NOMO-1 (cell line): ENCODE data around the gene PPP1R14B.

Source experiments
- DNase-seq, 2 experiments: peaks; one replicate each; lab custom pipeline; 2025; ENCODE audit not compliant: unreplicated experiment in 2 of 2; lab: John Stamatoyannopoulos, UW

The PPP1R14B gene

GRCh38 chr11:64218628-64219353 lies 28.0 kb downstream of the PPP1R14B start:
- no peak for DNase-seq

DNA sequence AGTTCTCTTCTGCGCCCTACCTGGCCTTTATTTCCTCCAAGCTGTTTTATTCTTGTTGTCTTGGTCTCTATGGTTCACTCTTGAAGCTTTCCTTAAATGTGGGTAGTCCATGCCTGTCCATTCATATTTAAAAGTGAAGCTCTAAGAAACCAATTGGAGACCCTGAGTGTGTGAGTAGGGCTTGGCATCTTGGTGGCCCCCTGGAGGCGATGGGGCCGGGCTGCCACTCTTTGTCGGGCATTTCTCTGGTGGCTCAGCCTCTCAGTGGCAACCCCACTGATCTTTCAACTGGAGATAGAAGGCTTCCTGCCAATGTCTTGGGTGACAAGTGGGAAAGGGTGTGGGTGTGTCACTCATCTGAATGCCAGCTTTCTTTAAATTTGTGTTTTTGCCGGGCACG lies 29.9 kb downstream of the PPP1R14B start:
- no peak for DNase-seq

- no peak for DNase-seq
Observed at GRCh38 chr11:64211181-64211872, 35.4 kb downstream of the PPP1R14B start.

- no peak for DNase-seq
Observed at GRCh38 chr11:64210301-64211020, 36.3 kb downstream of the PPP1R14B start.

DNA sequence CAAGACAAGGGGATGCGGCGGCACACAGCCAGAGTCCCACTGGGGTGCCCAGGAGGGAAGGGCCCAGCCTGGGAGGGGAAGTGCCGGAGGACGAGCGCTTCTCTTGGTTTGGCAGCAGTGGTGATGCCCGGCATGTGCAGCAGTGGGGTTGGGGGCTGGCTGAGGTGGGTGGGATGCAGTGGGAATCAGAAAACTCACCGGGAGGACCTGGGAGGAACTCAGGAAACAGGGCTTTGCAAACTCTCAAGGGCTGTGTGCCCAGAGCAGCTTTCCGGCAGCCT lies 37.2 kb downstream of the PPP1R14B start:
- DNase-seq, result no peak

GRCh38 chr11:64208796-64209562 lies 37.8 kb downstream of the PPP1R14B start:
- DNase-seq, result no peak

DNA sequence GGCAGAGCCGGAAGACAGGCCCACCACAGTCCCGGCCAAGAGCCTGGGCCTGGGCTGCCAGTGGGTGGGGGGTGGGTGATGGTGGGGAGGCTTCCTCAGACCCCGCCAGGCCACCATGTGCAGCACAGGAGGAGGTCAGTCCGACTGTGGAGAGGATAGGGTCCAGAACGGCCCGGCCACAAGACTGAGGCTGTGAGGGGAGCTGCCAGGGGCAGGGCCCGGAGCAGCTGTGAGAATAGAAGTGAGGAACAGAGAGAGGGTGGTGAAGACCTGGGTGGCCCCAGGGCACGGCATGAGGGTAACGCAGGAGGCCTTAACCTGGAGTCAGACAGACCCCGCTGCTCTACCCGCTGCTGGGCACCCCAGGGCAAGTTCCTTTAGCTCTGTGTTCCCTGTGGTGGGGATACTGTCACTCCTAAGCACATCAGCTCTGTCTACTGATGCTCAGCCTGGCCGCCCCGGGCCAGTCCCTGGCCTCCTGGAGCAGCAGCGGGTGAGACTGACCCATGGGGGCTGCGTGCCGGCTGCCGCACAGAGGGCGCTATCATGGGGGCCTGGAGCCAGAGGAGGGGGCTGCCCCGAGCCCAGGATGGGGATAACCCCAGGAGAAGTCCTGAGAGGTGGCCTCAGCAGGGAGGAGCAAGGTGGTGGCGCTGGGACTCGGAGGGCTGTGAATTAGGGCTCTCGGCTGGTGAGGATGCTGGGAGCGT lies 38.5 kb downstream of the PPP1R14B start:
- no peak for DNase-seq

DNA sequence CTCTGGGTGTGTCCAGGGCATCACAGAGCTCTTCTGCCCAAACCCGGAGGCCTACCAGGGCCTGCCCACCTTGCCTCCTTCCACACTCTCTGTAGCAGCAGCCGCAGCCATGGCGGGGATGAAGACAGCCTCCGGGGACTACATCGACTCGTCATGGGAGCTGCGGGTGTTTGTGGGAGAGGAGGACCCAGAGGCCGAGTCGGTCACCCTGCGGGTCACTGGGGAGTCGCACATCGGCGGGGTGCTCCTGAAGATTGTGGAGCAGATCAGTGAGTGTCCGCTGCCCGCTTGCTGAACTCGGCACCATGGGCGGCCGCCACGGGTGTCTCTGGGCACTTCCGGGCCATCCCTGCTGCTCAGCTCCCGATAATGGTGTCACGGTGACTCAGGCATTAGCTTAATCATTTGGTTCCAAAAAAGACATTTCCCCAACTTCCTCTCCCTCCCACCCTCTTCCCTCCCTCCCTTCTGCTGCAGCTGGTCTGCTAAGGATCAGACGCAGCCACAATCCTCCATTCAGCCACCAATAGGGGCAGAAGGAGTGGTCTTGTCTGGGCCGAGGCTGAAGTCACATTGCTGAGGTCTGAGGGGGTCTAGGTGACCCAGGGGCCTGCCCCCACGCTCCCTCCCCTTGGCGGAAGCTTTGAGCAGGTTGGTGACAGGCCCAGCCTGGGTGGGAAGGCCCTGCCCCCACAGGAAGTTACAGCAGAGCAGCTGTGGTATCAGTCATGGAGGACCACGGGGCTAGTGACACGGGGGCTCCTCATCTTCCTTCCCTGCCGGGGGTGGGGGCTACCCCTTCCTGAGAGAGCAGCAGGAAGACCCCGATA lies 39.3 kb downstream of the PPP1R14B start:
- peak; percentile 92 for DNase-seq

- peak; percentile 50 to 77 for DNase-seq
Observed at GRCh38 chr11:64206457-64207255, 40.1 kb downstream of the PPP1R14B start, which contains the start of gene FERMT3. Gene FERMT3 (plus strand): TSS chr11:64206721. CDS start chr11:64207365, 644 bp downstream.

GRCh38 chr11:64204464-64204989 lies 42.2 kb downstream of the PPP1R14B start:
- peak; percentile 71 to 76 for DNase-seq

GRCh38 chr11:64204080-64204440 lies 42.7 kb downstream of the PPP1R14B start:
- DNase-seq, result no peak

DNA sequence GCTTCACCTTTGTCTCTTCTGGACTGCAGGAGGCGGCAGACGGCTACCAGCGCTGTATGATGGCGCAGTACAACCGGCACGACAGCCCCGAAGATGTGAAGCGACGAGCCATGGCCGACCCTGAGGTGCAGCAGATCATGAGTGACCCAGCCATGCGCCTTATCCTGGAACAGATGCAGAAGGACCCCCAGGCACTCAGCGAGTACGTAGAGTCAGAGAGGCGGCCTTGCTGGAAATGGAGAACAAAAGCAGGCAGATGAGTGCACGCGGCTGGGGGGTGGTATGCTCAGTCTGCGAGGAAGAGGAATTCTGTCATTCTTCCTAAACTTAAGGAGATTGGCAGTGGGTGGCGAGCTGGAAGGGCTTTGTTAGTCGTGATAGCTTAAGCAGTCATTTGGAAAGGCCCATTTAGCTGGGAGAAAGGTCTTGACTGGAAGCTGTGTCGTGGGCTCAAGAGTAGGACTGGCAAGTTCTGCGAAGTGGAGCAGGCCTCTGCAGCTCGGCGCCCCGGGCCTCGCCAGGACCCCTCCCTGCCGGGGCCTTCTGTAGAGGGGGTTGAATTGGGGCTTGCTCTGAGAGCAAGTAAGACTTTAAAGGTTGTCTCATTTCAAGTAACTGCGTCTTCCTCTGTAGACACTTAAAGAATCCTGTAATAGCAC lies 43.2 kb downstream of the PPP1R14B start:
- no peak for DNase-seq

GRCh38 chr11:64202992-64203391 lies 43.8 kb downstream of the PPP1R14B start:
- no peak for DNase-seq

DNA sequence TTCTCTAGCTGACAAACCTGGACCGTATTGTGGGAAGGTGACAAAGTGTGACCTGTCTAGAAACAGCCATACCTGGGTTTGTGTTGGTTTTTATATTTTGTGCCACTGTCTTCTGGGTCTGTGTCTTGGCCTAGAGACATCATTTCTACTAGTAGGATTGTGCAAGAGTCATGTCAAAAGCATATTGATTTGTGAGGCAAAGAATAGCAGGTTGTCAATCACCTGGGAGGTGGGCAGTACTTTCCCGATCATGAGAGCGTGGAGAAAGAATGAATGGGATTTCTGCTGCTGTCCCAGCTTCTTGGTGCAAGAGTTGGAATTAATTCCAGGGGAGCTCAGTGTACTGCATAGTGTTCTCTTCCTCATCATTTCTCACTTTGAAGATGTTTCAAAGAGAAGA lies 45.2 kb downstream of the PPP1R14B start:
- DNase-seq, result no peak

DNA sequence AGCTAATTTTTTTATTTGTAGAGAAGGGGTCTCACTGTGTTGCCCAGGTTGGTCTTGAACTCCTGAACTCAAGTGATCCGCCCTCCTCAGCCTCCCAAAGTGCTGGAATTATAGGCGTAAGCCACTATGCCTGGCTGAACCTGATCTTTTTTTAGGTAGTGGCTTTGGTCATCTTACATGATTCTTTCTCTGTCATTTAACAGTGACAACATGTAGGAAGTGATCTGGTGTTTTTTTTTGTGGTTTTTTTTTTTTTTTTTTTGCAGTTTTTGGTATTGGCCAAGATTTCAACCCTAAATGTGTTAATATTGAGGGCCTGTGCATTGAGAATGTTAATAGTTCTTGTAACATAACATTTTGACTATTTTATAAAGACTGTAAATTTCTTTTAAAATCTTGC lies 48.2 kb downstream of the PPP1R14B start:
- peak in 1 of 2 experiments; percentile 22 for DNase-seq

DNA sequence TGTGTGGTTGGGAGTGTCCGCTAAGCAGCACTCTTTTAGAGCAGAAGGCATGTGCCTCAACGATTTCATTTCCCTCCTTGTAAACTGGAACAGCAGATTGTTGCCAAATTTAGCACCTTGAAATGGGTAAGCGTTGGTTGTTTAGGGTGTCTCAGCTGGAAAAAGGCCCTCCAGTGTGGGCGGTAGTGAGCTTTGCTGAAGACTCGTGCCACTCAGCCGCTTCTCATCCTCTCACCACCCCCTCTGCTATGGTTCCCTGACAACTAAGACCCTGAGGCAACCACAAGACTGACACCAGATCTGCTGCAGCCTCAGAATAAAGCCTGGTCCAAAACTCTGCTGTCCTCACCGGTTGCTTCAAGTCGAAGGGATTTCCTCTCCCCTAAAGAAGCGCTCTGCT lies 50.1 kb downstream of the PPP1R14B start:
- DNase-seq, result no peak
